GM21737 (cell line): ENCODE data around the gene COLEC12.
"Not testable (repeated sequence)": the region's sequence is repeated elsewhere in the genome, so short reads cannot be mapped to it uniquely, and the experiment has no call there.

Experiments
- ATAC-seq: cut with Tn5 transposase; IDR thresholded peaks from one replicate; pipeline ENCODE4 v1.9.1; 2021; ENCODE audit warnings: mild to moderate bottlenecking, moderate library complexity; ENCODE audit not compliant: unreplicated experiment

COLEC12 gene

GRCh38 chr18:332007-332406 is 168.5 kb downstream of the COLEC12 start:
- no peak for ATAC-seq

- ATAC-seq: no peak
These were observed 169.2 kb downstream of the COLEC12 start for GRCh38 chr18:331221-331821.

- no peak for ATAC-seq
These were observed 171.6 kb downstream of the COLEC12 start for GRCh38 chr18:328928-329327.

- ATAC-seq: no peak
These were observed 173.7 kb downstream of the COLEC12 start for GRCh38 chr18:326846-327245.

- no peak for ATAC-seq
These were observed 177.3 kb downstream of the COLEC12 start for GRCh38 chr18:323253-323622.

- ATAC-seq: no peak
These were observed 178.5 kb downstream of the COLEC12 start for GRCh38 chr18:321865-322467.

GRCh38 chr18:320155-320554 is 180.3 kb downstream of the COLEC12 start:
- no peak for ATAC-seq

- no peak for ATAC-seq
These were observed 180.8 kb downstream of the COLEC12 start for GRCh38 chr18:319720-320119.

- ATAC-seq: no peak
These were observed 181.7 kb downstream of the COLEC12 start for GRCh38 chr18:318791-319291.

GRCh38 chr18:317618-318017 is 182.9 kb downstream of the COLEC12 start:
- ATAC-seq: no peak

- ATAC-seq: no peak
These were observed 184.1 kb downstream of the COLEC12 start for GRCh38 chr18:316393-316792.

GRCh38 chr18:313931-314330 is 186.6 kb downstream of the COLEC12 start:
- no peak for ATAC-seq

- ATAC-seq: no peak
These were observed 188.1 kb downstream of the COLEC12 start for GRCh38 chr18:312415-312814.

- no peak for ATAC-seq
These were observed 190.5 kb downstream of the COLEC12 start for GRCh38 chr18:310042-310441.

- ATAC-seq: not testable (repeated sequence)
These were observed 192.4 kb downstream of the COLEC12 start for GRCh38 chr18:308086-308485.

GRCh38 chr18:306608-307255 is 193.8 kb downstream of the COLEC12 start:
- ATAC-seq: no peak

GRCh38 chr18:305003-305501 is 195.4 kb downstream of the COLEC12 start:
- no peak for ATAC-seq

GRCh38 chr18:303607-304006 is 196.9 kb downstream of the COLEC12 start:
- no peak for ATAC-seq

- no peak for ATAC-seq
These were observed 197.5 kb downstream of the COLEC12 start for GRCh38 chr18:303011-303410.

GRCh38 chr18:302097-302496 is 198.4 kb downstream of the COLEC12 start:
- ATAC-seq: no peak

- ATAC-seq: no peak
These were observed 202.6 kb downstream of the COLEC12 start for GRCh38 chr18:297936-298335.
